GM12801 (cell line): ENCODE data around the gene P4HA1.

ENCODE experiments used
- CTCF ChIP-seq: IDR thresholded peaks from one replicate; pipeline ENCODE4 v1.5.1; 2011; ENCODE audit warnings: control low read depth; ENCODE audit not compliant: insufficient read length; ENCODE audit errors: extremely low read depth

The P4HA1 gene

GRCh38 chr10:73075829-73076228 lies 20.8 kb downstream of the P4HA1 start:
- no peak for TF ChIP-seq CTCF

GRCh38 chr10:73073627-73074026 lies 23.0 kb downstream of the P4HA1 start:
- no peak for TF ChIP-seq CTCF

- TF ChIP-seq CTCF, result no peak
Measured at GRCh38 chr10:73065441-73065840, 31.2 kb downstream of the P4HA1 start.

GRCh38 chr10:73061743-73062142 lies 34.9 kb downstream of the P4HA1 start:
- TF ChIP-seq CTCF, result no peak

GRCh38 chr10:73060738-73061635 lies 35.7 kb downstream of the P4HA1 start:
- no peak for TF ChIP-seq CTCF

GRCh38 chr10:73060173-73060572 lies 36.5 kb downstream of the P4HA1 start:
- no peak for TF ChIP-seq CTCF

- TF ChIP-seq CTCF, result no peak
Measured at GRCh38 chr10:73058057-73058591, 38.5 kb downstream of the P4HA1 start.
